Testis (tissue), 3 donors: ENCODE measurements around the gene PDIA6. TPM values are rescaled to one million over a fixed set of nuclear protein-coding genes. Genes with fewer than 3 reads are reported as not detected.

Source experiments
- DNase-seq: peaks from one replicate; pipeline ENCODE4 v3.0.0-alpha.2; 2019
- H3K27ac ChIP-seq, 2 donors: fragments of 200-600 bp; sonication (generic); one replicate each; pipeline ENCODE4 v1.5.1; 2019
- H3K27me3 ChIP-seq: fragments of 200-600 bp; sonication (generic); one replicate; pipeline ENCODE4 v1.5.1; 2019
- H3K36me3 ChIP-seq: fragments of 200-600 bp; sonication (generic); one replicate; pipeline ENCODE4 v1.5.1; 2017; ENCODE audit warnings: low read depth; ENCODE audit errors: missing control alignments
- H3K4me1 ChIP-seq: fragments of 200-600 bp; sonication (generic); one replicate; pipeline ENCODE4 v1.5.1; 2019
- H3K4me3 ChIP-seq, 2 donors: fragments of 200-600 bp; sonication (generic); one replicate each; pipeline ENCODE4 v1.5.1; 2017 to 2019
- H3K9me3 ChIP-seq: fragments of 200-600 bp; sonication (generic); one replicate; pipeline ENCODE4 v1.5.1; 2017
- CTCF ChIP-seq, 3 experiments: fragments of 450-650 bp in 2 of 3; fragments of 200-600 bp in 1 of 3; sonication (generic) in 1 of 3; IDR thresholded peaks; one replicate each; pipeline ENCODE4 v1.5.1; 2016 to 2019; ENCODE audit warnings: antibody characterized with exemption in 3 of 3, mild to moderate bottlenecking in 2 of 3, moderate library complexity in 1 of 3
- POLR2A ChIP-seq: fragments of 450-650 bp; IDR thresholded peaks from one replicate; pipeline ENCODE4 v1.6.1; 2017; ENCODE audit warnings: antibody characterized with exemption, mild to moderate bottlenecking, moderate library complexity
- WGBS, 2 donors: methylation state at CpG; one replicate each; pipeline ENCODE4 v1.1.5; 2018; 5-methylcytosine and 5-hydroxymethylcytosine counted together
- intact Hi-C: fragments of 100-400 bp; cut with DNase I; formaldehyde crosslinking; loops from one replicate; pipeline ENCODE4 v1.15.1; 2023; ENCODE audit warnings: low total_unique reads
- polyA plus RNA-seq: library from polyadenylated mRNA; stranded (reverse); fragments of 350-450 nt; fragmentation: Illumina TruSeq; extraction: RNeasy Lipid Tissue Mini Kit (QIAGEN cat#74804); gene quantifications from one replicate; pipeline ENCODE4 v1.2.3, GENCODE V29; 2014; ENCODE audit warnings: low read depth, low replicate concordance; ENCODE audit not compliant: insufficient read depth
- total RNA-seq, 2 donors: library from RNA; depleted of rRNA; stranded (reverse); fragments of >200 nt; gene quantifications; one replicate each; pipeline ENCODE4 v1.2.3, GENCODE V29; 2016

Gene PDIA6
- total and polyA plus RNA-seq, 3 donors from 2014 or later, result 74.3 to 123 (median 78.4) TPM

GRCh38 chr2:10750610-10751009, 62.0 kb downstream of the PDIA6 start:
- H3K9me3 ChIP-seq, result no peaks in the 10 kb centered on the region
- H3K4me3 ChIP-seq, result no peak overlapping the region
- no peaks in the 10 kb centered on the region for H3K27me3 ChIP-seq
- intact Hi-C loops, result no loop called here
- 82% methylated on average over 6 of the region's 6 CpGs for WGBS, 2 donors
- TF ChIP-seq CTCF (IDR thresholded peaks at IDR 0.05) (no peak), POLR2A (no peak)
- no peaks in the 10 kb centered on the region for H3K4me1 ChIP-seq
- no peak for DNase-seq
- no peaks in the 10 kb centered on the region for H3K36me3 ChIP-seq
- no peak overlapping the region for H3K27ac ChIP-seq

GRCh38 chr2:10742666-10743065, 69.9 kb downstream of the PDIA6 start:
- Histone ChIP-seq H3K27ac (no peak overlapping the region), H3K27me3 (no peaks in the 10 kb centered on the region), H3K36me3 (no peaks in the 10 kb centered on the region), H3K4me3 (no peak overlapping the region), H3K4me1 (no peaks in the 10 kb centered on the region), H3K9me3 (no peaks in the 10 kb centered on the region)
- WGBS, 2 donors, result 90 to 92% methylated on average over 8 to 11 of the region's 11 CpGs
- intact Hi-C loops, result no loop called here
- TF ChIP-seq POLR2A, result no peak
- no peak for TF ChIP-seq CTCF (IDR thresholded peaks at IDR 0.05)
- no peak for DNase-seq

- intact Hi-C loops, result no loop called here
- no peaks in the 10 kb centered on the region for H3K9me3 ChIP-seq
Observed at GRCh38 chr2:10741139-10741538, 71.4 kb downstream of the PDIA6 start.

GRCh38 chr2:10740226-10740625, 72.4 kb downstream of the PDIA6 start:
- 89 to 90% methylated on average over 3 of the region's 3 CpGs for WGBS, 2 donors
- DNase-seq, result no peak
- H3K4me1 ChIP-seq, result no peaks in the 10 kb centered on the region
- H3K4me3 ChIP-seq, result no peak overlapping the region
- no peaks in the 10 kb centered on the region for H3K27me3 ChIP-seq
- H3K27ac ChIP-seq, result no peak overlapping the region
- no peaks in the 10 kb centered on the region for H3K36me3 ChIP-seq
- TF ChIP-seq POLR2A, result no peak
- no peak for TF ChIP-seq CTCF (IDR thresholded peaks at IDR 0.05)
- intact Hi-C loops, result no loop called here
- H3K9me3 ChIP-seq, result no peaks in the 10 kb centered on the region

More at GRCh38 chr2:10741139-10741538, 71.4 kb downstream of the PDIA6 start:
- H3K4me1 ChIP-seq, result no peaks in the 10 kb centered on the region
- no peak overlapping the region for H3K27ac ChIP-seq
- no peaks in the 10 kb centered on the region for H3K27me3 ChIP-seq
- TF ChIP-seq CTCF (IDR thresholded peaks at IDR 0.05) (no peak), POLR2A (no peak)
- no peaks in the 10 kb centered on the region for H3K36me3 ChIP-seq
- no peak overlapping the region for H3K4me3 ChIP-seq
- DNase-seq, result no peak
- 75 to 83% methylated on average over 2 of the region's 2 CpGs for WGBS, 2 donors

- Histone ChIP-seq H3K27ac (no peak overlapping the region), H3K4me1 (no peaks in the 10 kb centered on the region), H3K36me3 (no peaks in the 10 kb centered on the region), H3K27me3 (no peaks in the 10 kb centered on the region), H3K4me3 (no peak overlapping the region), H3K9me3 (no peaks in the 10 kb centered on the region)
- TF ChIP-seq POLR2A (no peak), CTCF (IDR thresholded peaks at IDR 0.05) (no peak)
- intact Hi-C loops, result no loop called here
- 78 to 80% methylated on average over 6 of the region's 6 CpGs for WGBS, 2 donors
- no peak for DNase-seq
Observed at GRCh38 chr2:10738192-10738591, 74.4 kb downstream of the PDIA6 start.
